GM12878 (cell line): ENCODE data around the gene SP2. TPM values are rescaled to one million over a fixed set of nuclear protein-coding genes. Genes with fewer than 3 reads are reported as not detected.

Experiments
- ATAC-seq: fragments of 200-7000 bp; cut with Tn5 transposase; 3 replicates; pipeline ENCODE4 v1.9.1; 2020; ENCODE audit warnings: mild to moderate bottlenecking, moderate library complexity
- BruUV-seq: library from RNA; stranded (reverse); fragments of 400-500 nt; replicated peaks from 2 replicates; lab custom pipeline; 2021; lab: Mats Ljungman, UMichigan
- CTCF ChIA-PET: fragments of 300-600 bp; sonication (Branson Sonifier 250); formaldehyde crosslinking; extraction: SDS; loops from one replicate; lab custom pipeline; 2021; ENCODE audit warnings: inconsistent platforms; lab: Yijun Ruan, JAX
- POLR2A ChIA-PET: fragments of 350-600 bp; formaldehyde crosslinking; extraction: SDS; loops from one replicate; lab custom pipeline; 2021; ENCODE audit warnings: inconsistent platforms; lab: Charles Lee
- RAD21 ChIA-PET: fragments of 300-600 bp; sonication (Branson Sonifier 250); formaldehyde crosslinking; loops from one replicate; lab custom pipeline; 2023; ENCODE audit warnings: antibody characterized with exemption; ENCODE audit not compliant: unreplicated experiment; lab: Charles Lee
- SMC1A ChIA-PET: fragments of 300-600 bp; sonication (Branson Sonifier 250); formaldehyde crosslinking; loops from one replicate; lab custom pipeline; 2023; ENCODE audit not compliant: unreplicated experiment, uncharacterized antibody; lab: Charles Lee
- DNase-seq: peaks from one replicate; pipeline ENCODE4 v3.0.0-alpha.2; 2011; ENCODE audit warnings: low read depth, low spot score
- FAIRE-seq: peaks from 3 replicates; lab custom pipeline; 2011; peaks lifted over from hg19 to GRCh38; lab: Jason Lieb, UNC
- H2AFZ ChIP-seq: 2 replicates; pipeline ENCODE4 v1.6.0; 2011; ENCODE audit warnings: low read depth, low read length, control low read depth; ENCODE audit not compliant: control insufficient read depth
- H3K27ac ChIP-seq: 2 replicates; pipeline ENCODE4 v1.5.1; 2011; ENCODE audit warnings: control low read depth; ENCODE audit not compliant: control insufficient read depth, insufficient read depth
- H3K27me3 ChIP-seq, 2 experiments: replicated peaks in 1 of 2; 2 replicates each; pipeline versions ENCODE4 v1.6.0 to v1.6.1; 2011; ENCODE audit warnings: low read length in 1 of 2; ENCODE audit not compliant: control insufficient read depth in 2 of 2, insufficient read depth in 2 of 2
- H3K36me3 ChIP-seq, 2 experiments: 2 replicates each; pipeline ENCODE4 v1.5.1; 2011; ENCODE audit warnings: low read length in 1 of 2; ENCODE audit not compliant: control insufficient read depth in 2 of 2, insufficient read depth in 2 of 2
- H3K4me1 ChIP-seq: 2 replicates; pipeline ENCODE4 v1.6.1; 2011; ENCODE audit warnings: mild to moderate bottlenecking, low read length, moderate library complexity, mixed read lengths; ENCODE audit not compliant: control insufficient read depth, insufficient read depth
- H3K4me2 ChIP-seq: 2 replicates; pipeline ENCODE4 v1.6.0; 2011; ENCODE audit warnings: control low read depth; ENCODE audit not compliant: control insufficient read depth, insufficient read depth
- H3K4me3 ChIP-seq: fragments of 200-600 bp; sonication (generic); 2 replicates; pipeline ENCODE4 v1.5.1; 2016
- H3K79me2 ChIP-seq: 2 replicates; pipeline ENCODE4 v1.6.0; 2011; ENCODE audit warnings: low read length; ENCODE audit not compliant: control insufficient read depth, insufficient read depth
- H3K9ac ChIP-seq: 2 replicates; pipeline ENCODE4 v1.8.0; 2011; ENCODE audit warnings: low read length, control low read depth, mixed read lengths; ENCODE audit not compliant: control insufficient read depth, insufficient read depth
- H3K9me3 ChIP-seq: replicated peaks from 3 replicates; pipeline ENCODE4 v1.5.1; 2011; ENCODE audit warnings: mild to moderate bottlenecking, low read length; ENCODE audit not compliant: control insufficient read depth, insufficient read depth
- H4K20me1 ChIP-seq: 2 replicates; pipeline ENCODE4 v1.6.0; 2011; ENCODE audit not compliant: control insufficient read depth, insufficient read depth
- IRF5 ChIP-seq: fragments of 450-650 bp; IDR thresholded peaks from 2 replicates; pipeline ENCODE4 v1.6.1; 2017; ENCODE audit warnings: borderline replicate concordance
- NBN ChIP-seq: fragments of 450-650 bp; IDR thresholded peaks from 2 replicates; pipeline ENCODE4 v1.6.1; 2016
- NFIC ChIP-seq: IDR thresholded peaks from 2 replicates; pipeline ENCODE4 v1.6.1; 2012; ENCODE audit warnings: low read depth, mild to moderate bottlenecking, inconsistent platforms, low read length, moderate library complexity
- NFYB ChIP-seq: IDR thresholded peaks from 2 replicates; pipeline ENCODE4 v1.6.1; 2011; ENCODE audit warnings: low read depth, mild to moderate bottlenecking, low read length, improper control_type of control experiment, moderate library complexity; ENCODE audit not compliant: insufficient read depth
- NR2C1 ChIP-seq: fragments of 450-650 bp; IDR thresholded peaks from 2 replicates; pipeline ENCODE4 v1.6.1; 2017; ENCODE audit warnings: antibody characterized with exemption, mild to moderate bottlenecking, moderate library complexity
- PAX8 ChIP-seq: fragments of 450-650 bp; IDR thresholded peaks from 2 replicates; pipeline ENCODE4 v1.6.1; 2017; ENCODE audit warnings: mild to moderate bottlenecking, moderate library complexity
- POLR2A ChIP-seq: IDR thresholded peaks from 2 replicates; pipeline ENCODE4 v1.6.1; 2011; ENCODE audit warnings: low read depth, mild to moderate bottlenecking, low read length
- REST ChIP-seq: IDR thresholded peaks from 2 replicates; pipeline ENCODE4 v1.6.1; 2012; ENCODE audit warnings: mild to moderate bottlenecking, low read depth, low read length
- SMARCA5 ChIP-seq: fragments of 450-650 bp; IDR thresholded peaks from 2 replicates; pipeline ENCODE4 v1.6.1; 2017; ENCODE audit warnings: mild to moderate bottlenecking
- SMC3 ChIP-seq: IDR thresholded peaks from 2 replicates; pipeline ENCODE4 v1.6.1; 2011; ENCODE audit warnings: low read length, improper control_type of control experiment, borderline replicate concordance
- ZBTB33 ChIP-seq: fragments of 450-650 bp; IDR thresholded peaks from 2 replicates; pipeline ENCODE4 v1.6.1; 2017; ENCODE audit warnings: mild to moderate bottlenecking
- WGBS: methylation state at CpG from one replicate; pipeline ENCODE4 v1.1.6; 2016; ENCODE audit warnings: low lambda C conversion rate; ENCODE audit not compliant: insufficient replicate concordance, insufficient coverage; ENCODE audit errors: missing lambda C conversion rate; 5-methylcytosine and 5-hydroxymethylcytosine counted together
- in situ Hi-C: fragments of 300-500 bp; cut with MboI; formaldehyde crosslinking; loops from 9 replicates; pipeline ENCODE4 v1.14.3; 2018; ENCODE audit warnings: mixed read lengths
- intact Hi-C: fragments of 100-400 bp; cut with micrococcal nuclease; formaldehyde crosslinking; loops from one replicate; pipeline ENCODE4 v1.14.2; 2022; ENCODE audit not compliant: unreplicated experiment
- polyA plus RNA-seq, 11 experiments: library from polyadenylated mRNA; depleted of rRNA in 4 of 11; unstranded in 6 of 11; stranded (reverse) in 5 of 11; fragments of >200 nt; fragmentation: Nextera tagmentation in 4 of 11; fragmentation: Illumina TruSeq in 1 of 11; extraction: Ambion mirVana in 4 of 11; extraction: Trizol in 1 of 11; gene quantifications; 1 replicate in 1 of 11; 2 replicates in 10 of 11; pipeline versions ENCODE4 v1.2.1 to v1.2.3, GENCODE V29; 2011 to 2016; ENCODE audit warnings: inconsistent platforms in 2 of 11, missing spikeins in 2 of 11, low read depth in 1 of 11
- total RNA-seq, 4 experiments: library from RNA; depleted of rRNA in 3 of 4; stranded (reverse); fragments of >200 nt in 3 of 4; fragmentation: Illumina TruSeq in 1 of 4; extraction: Trizol in 1 of 4; gene quantifications; 2 replicates each; pipeline versions ENCODE4 v1.2.1 to v1.2.3, GENCODE V29; 2013 to 2021

SP2 gene
- total and polyA plus RNA-seq, 10 of the 15 experiments (the other 5 are each of a cell fraction or from before 2014, with no cell fraction given) = 1.2 to 19.1 (median 4.8) TPM

GRCh38 chr17:47925678-47925988 lies 29.6 kb downstream of the SP2 start:
- no TSS peak for BruUV-seq
- TF ChIP-seq NBN (no peak), SMARCA5 (no peak), ZBTB33 (no peak), NFYB (no peak), IRF5 (no peak), NFIC (no peak), PAX8 (no peak), NR2C1 (no peak), REST (no peak), SMC3 (no peak), POLR2A (no peak)
- ChIA-PET RAD21 (no interaction called here), CTCF (no interaction called here), POLR2A (interaction anchor here (0.7 kb wide), 2 partner anchors 23 to 1048 kb away, joined by 4 to 7 read pairs; no protein-coding TSS in a partner anchor), SMC1A (no interaction called here)
- Histone ChIP-seq H3K4me3 (no peak overlapping the region), H3K36me3 (peaks cover 4 to 10% of the 10 kb centered on the region in 2 experiments; a peak in 3 of 4 replicates), H3K27me3 (no peaks in the 10 kb centered on the region), H3K27ac (no peak overlapping the region), H2AFZ (no peak overlapping the region), H3K9ac (no peak overlapping the region), H3K4me2 (no peak overlapping the region), H3K4me1 (no peaks in the 10 kb centered on the region), H3K79me2 (no peaks in the 10 kb centered on the region), H4K20me1 (no peaks in the 10 kb centered on the region), H3K9me3 (no peaks in the 10 kb centered on the region)
- intact Hi-C loops (no loop called here), in situ Hi-C loops (no loop called here)
- ATAC-seq = no peak
- 92% methylated on average over 2 of the region's 3 CpGs for WGBS
- FAIRE-seq = no peak
- DNase-seq = no peak
